22Rv1 (cell line): ENCODE data around the gene ASNS.

Source experiments
- CTCF ChIP-seq: fragments of 450-650 bp; IDR thresholded peaks from 2 replicates; pipeline ENCODE4 v1.5.1; 2017; ENCODE audit warnings: mild to moderate bottlenecking
- ZFX ChIP-seq: fragments of 450-650 bp; IDR thresholded peaks from 2 replicates; pipeline ENCODE4 v1.6.1; 2017; ENCODE audit warnings: antibody characterized with exemption, borderline replicate concordance

- no peak for TF ChIP-seq ZFX
- no peak for TF ChIP-seq CTCF
These were observed 24.4 kb downstream of the ASNS start for GRCh38 chr7:97847791-97848190.
